Body of pancreas (tissue), 4 donors: Measurements from ENCODE around the gene ECHS1.

Experiments
- POLR2A ChIP-seq, 3 donors: fragments of 450-650 bp; IDR thresholded peaks; one replicate each; pipeline ENCODE4 v1.6.1; 2016; ENCODE audit warnings: antibody characterized with exemption in 3 of 3, mild to moderate bottlenecking in 2 of 3
- TF ChIP-seq, protein P1 (sequence below), 7 experiments: fragments of 450-650 bp in 4 of 7; fragments of 200-600 bp in 3 of 7; sonication (generic) in 3 of 7; IDR thresholded peaks; one replicate each; pipeline ENCODE4 v1.5.1; 2016 to 2019; ENCODE audit warnings: antibody characterized with exemption in 7 of 7

DNA sequence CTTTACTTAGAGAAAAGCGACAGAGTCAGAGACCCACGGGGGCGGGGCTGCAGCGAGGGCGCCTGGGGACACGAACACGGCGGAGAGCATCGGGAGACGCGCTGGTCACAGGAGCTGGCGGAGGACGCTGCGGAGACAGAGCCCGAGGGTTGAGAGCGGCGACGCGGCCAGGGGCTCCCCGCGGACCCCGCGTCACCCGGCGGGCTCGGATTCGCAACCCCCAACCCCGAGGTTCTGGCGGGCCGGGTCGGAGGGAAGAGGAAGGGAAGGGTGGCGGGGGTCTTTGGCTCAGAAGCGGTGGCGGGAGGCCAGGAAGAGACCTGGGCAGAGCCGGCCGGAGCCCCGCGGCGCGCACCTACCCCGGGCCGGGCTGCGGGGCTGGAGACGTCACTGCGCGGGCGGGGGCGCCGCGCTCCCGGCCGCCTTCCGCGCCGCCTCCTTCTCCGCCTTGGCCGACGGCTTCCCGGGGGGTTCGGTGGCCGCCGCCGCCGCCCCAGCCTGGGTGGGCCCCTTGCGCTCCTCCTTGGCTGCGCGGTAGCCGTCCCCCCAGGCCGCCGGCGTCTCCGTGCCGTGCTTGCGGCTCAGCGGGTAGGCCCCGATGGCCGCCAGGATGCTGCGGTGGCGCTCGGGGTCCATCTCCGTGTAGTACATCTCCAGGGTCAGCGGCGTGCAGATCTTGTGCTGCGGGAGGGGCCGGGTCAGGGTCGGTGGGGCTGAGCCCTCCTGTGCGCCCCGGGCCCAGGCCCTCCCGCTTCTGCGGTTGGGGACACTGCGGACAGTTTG, 47.5 kb downstream of the ECHS1 start:
- TF ChIP-seq, protein P1, sequence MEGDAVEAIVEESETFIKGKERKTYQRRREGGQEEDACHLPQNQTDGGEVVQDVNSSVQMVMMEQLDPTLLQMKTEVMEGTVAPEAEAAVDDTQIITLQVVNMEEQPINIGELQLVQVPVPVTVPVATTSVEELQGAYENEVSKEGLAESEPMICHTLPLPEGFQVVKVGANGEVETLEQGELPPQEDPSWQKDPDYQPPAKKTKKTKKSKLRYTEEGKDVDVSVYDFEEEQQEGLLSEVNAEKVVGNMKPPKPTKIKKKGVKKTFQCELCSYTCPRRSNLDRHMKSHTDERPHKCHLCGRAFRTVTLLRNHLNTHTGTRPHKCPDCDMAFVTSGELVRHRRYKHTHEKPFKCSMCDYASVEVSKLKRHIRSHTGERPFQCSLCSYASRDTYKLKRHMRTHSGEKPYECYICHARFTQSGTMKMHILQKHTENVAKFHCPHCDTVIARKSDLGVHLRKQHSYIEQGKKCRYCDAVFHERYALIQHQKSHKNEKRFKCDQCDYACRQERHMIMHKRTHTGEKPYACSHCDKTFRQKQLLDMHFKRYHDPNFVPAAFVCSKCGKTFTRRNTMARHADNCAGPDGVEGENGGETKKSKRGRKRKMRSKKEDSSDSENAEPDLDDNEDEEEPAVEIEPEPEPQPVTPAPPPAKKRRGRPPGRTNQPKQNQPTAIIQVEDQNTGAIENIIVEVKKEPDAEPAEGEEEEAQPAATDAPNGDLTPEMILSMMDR (IDR thresholded peaks at IDR 0.05) = no peak
- no peak for TF ChIP-seq POLR2A (IDR thresholded peaks at IDR 0.05)
